ENCODE measurements around the gene TCIRG1. TPM values are rescaled to one million over a fixed set of nuclear protein-coding genes. Genes with fewer than 3 reads are reported as not detected.

Gene TCIRG1
- polyA plus RNA-seq, 2 of the 4 experiments (the other 2 are of a cell fraction): 36.3 to 120 TPM

DNA sequence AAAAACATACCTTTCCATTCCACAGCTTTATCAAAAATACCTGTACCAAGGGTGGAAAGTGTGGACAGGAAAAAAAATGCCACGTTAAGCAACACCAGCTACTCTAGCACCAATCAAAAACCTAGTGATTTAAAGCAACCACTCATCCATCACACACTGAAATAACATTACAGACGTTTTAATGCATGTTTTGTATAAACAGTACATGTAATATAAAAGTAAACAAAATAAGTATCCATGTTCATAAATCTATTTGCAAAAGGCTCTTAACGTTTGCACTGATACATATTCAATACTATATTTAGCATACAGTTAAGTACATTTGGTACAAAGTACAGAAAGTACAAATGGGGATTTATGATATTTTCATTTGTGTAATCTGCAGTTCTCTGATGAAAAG, 43.7 kb downstream of the TCIRG1 start:
- FAIRE-seq (no peak), ATAC-seq (no peak), DNase-seq (ENCODE audit: low read depth in 1 of 2, low spot score in 1 of 2) (no peak)
- Histone ChIP-seq H3K4me2 (no peak overlapping the region), H3K4me1 (no peaks in the 10 kb centered on the region; the same call in 2 of the 3 replicates), H3K4me3 (no peak overlapping the region), H3K27ac (no peak overlapping the region; a peak in 1 of 6 replicates), H3K9me3 (no peaks in the 10 kb centered on the region)
- CTCF ChIA-PET: interaction anchor here (0.7 to 1.7 kb wide), 3 partner anchors 16 to 127 kb away, joined by 3 to 4 read pairs (median 4); no protein-coding TSS in a partner anchor
- POLR2A ChIA-PET: no interaction called here
- WGBS (ENCODE audit: missing lambda C conversion rate): 33% methylated on average over 3 of the region's 3 CpGs
- TF ChIP-seq ZNF302 (CRISPR knock-in tag; IDR thresholded peaks at IDR 0.05) (no peak), ESRRA (IDR thresholded peaks at IDR 0.05; ENCODE audit: borderline replicate concordance, low read length) (no peak), TP53 (CRISPR knock-in tag; IDR thresholded peaks at IDR 0.05) (no peak), HOXA7 (CRISPR knock-in tag; IDR thresholded peaks at IDR 0.05) (no peak), RARB (CRISPR knock-in tag; IDR thresholded peaks at IDR 0.05) (no peak), ZSCAN20 (CRISPR knock-in tag; IDR thresholded peaks at IDR 0.05) (no peak), FOXS1 (CRISPR knock-in tag; IDR thresholded peaks at IDR 0.05) (no peak), RNF2 (IDR thresholded peaks at IDR 0.05; ENCODE audit: borderline replicate concordance, low read depth) (no peak), NPAS2 (CRISPR knock-in tag; IDR thresholded peaks at IDR 0.05; ENCODE audit: borderline replicate concordance) (no peak), CEBPB (IDR thresholded peaks at IDR 0.05) (no peak), JUN (IDR thresholded peaks at IDR 0.05) (no peak), NR3C1 (IDR thresholded peaks at IDR 0.05) (no peak), ZC3H11A (IDR thresholded peaks at IDR 0.05) (no peak), CBX8 (IDR thresholded peaks at IDR 0.05) (no peak)
- TF ChIP-seq, protein P1, sequence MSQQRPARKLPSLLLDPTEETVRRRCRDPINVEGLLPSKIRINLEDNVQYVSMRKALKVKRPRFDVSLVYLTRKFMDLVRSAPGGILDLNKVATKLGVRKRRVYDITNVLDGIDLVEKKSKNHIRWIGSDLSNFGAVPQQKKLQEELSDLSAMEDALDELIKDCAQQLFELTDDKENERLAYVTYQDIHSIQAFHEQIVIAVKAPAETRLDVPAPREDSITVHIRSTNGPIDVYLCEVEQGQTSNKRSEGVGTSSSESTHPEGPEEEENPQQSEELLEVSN (IDR thresholded peaks at IDR 0.05; ENCODE audit: borderline replicate concordance, low read depth): no peak
- TF ChIP-seq, protein P2, sequence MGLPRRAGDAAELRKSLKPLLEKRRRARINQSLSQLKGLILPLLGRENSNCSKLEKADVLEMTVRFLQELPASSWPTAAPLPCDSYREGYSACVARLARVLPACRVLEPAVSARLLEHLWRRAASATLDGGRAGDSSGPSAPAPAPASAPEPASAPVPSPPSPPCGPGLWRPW (IDR thresholded peaks at IDR 0.05): no peak
- TF ChIP-seq, protein P3, sequence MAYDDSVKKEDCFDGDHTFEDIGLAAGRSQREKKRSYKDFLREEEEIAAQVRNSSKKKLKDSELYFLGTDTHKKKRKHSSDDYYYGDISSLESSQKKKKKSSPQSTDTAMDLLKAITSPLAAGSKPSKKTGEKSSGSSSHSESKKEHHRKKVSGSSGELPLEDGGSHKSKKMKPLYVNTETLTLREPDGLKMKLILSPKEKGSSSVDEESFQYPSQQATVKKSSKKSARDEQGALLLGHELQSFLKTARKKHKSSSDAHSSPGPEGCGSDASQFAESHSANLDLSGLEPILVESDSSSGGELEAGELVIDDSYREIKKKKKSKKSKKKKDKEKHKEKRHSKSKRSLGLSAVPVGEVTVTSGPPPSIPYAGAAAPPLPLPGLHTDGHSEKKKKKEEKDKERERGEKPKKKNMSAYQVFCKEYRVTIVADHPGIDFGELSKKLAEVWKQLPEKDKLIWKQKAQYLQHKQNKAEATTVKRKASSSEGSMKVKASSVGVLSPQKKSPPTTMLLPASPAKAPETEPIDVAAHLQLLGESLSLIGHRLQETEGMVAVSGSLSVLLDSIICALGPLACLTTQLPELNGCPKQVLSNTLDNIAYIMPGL (CRISPR knock-in tag; IDR thresholded peaks at IDR 0.05; ENCODE audit: borderline replicate concordance): no peak
- TF ChIP-seq, protein P4, sequence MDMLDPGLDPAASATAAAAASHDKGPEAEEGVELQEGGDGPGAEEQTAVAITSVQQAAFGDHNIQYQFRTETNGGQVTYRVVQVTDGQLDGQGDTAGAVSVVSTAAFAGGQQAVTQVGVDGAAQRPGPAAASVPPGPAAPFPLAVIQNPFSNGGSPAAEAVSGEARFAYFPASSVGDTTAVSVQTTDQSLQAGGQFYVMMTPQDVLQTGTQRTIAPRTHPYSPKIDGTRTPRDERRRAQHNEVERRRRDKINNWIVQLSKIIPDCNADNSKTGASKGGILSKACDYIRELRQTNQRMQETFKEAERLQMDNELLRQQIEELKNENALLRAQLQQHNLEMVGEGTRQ (IDR thresholded peaks at IDR 0.05): no peak

DNA sequence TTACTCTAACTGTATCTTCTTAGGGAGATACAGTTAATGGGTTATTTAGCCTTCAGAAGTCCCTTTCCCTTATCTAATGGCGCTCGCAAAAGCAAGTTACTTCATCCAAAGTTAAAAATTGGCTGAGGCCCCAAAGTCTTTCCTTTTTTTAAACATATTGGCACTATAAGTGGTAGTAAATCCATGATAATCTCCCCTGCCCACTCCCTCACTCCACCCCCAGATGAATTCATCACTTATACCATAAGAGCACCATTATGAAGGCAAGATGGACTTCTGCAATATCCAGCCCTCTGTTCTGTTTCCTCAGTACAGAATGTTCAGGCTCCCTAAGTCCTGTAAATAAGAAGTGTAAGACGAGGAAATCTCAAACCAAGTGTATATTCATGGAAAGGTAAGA, 44.7 kb downstream of the TCIRG1 start:
- ATAC-seq (no peak), DNase-seq (ENCODE audit: low read depth in 1 of 2, low spot score in 1 of 2) (no peak), FAIRE-seq (no peak)
- Histone ChIP-seq H3K4me1 (no peaks in the 10 kb centered on the region; the same call in 2 of the 3 replicates), H3K4me2 (no peak overlapping the region), H3K27ac (no peak overlapping the region; a peak in 1 of 6 replicates), H3K9me3 (no peaks in the 10 kb centered on the region), H3K4me3 (no peak overlapping the region)
- ChIA-PET POLR2A (no interaction called here), CTCF (interaction anchor here (1.3 kb wide), 1 partner anchor 15 kb away, joined by 4 read pairs; no protein-coding TSS in a partner anchor)
- 95% methylated on average over 3 of the region's 3 CpGs for WGBS (ENCODE audit: missing lambda C conversion rate)
- TF ChIP-seq EHMT2 (IDR thresholded peaks at IDR 0.05; ENCODE audit: low read depth): no peak
- TF ChIP-seq POLR2A (IDR thresholded peaks at IDR 0.05; ENCODE audit: low read length): no peak
- no peak for TF ChIP-seq HOXB13 (CRISPR knock-in tag; IDR thresholded peaks at IDR 0.05; ENCODE audit: low read depth)
- TF ChIP-seq, protein P1 (IDR thresholded peaks at IDR 0.05; ENCODE audit: borderline replicate concordance, low read depth): no peak
- TF ChIP-seq TFCP2L1 (CRISPR knock-in tag; IDR thresholded peaks at IDR 0.05): no peak
- no peak for TF ChIP-seq HEYL (CRISPR knock-in tag; IDR thresholded peaks at IDR 0.05)
- TF ChIP-seq RARB (CRISPR knock-in tag; IDR thresholded peaks at IDR 0.05): no peak
- no peak for TF ChIP-seq RNF2 (IDR thresholded peaks at IDR 0.05; ENCODE audit: borderline replicate concordance, low read depth)
- TF ChIP-seq, protein P3 (CRISPR knock-in tag; IDR thresholded peaks at IDR 0.05; ENCODE audit: borderline replicate concordance): no peak
- TF ChIP-seq, protein P5, sequence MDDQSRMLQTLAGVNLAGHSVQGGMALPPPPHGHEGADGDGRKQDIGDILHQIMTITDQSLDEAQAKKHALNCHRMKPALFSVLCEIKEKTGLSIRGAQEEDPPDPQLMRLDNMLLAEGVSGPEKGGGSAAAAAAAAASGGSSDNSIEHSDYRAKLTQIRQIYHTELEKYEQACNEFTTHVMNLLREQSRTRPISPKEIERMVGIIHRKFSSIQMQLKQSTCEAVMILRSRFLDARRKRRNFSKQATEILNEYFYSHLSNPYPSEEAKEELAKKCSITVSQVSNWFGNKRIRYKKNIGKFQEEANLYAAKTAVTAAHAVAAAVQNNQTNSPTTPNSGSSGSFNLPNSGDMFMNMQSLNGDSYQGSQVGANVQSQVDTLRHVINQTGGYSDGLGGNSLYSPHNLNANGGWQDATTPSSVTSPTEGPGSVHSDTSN (IDR thresholded peaks at IDR 0.05): no peak
- no peak for TF ChIP-seq ESRRA (IDR thresholded peaks at IDR 0.05; ENCODE audit: borderline replicate concordance, low read length)
- TF ChIP-seq, protein P6, sequence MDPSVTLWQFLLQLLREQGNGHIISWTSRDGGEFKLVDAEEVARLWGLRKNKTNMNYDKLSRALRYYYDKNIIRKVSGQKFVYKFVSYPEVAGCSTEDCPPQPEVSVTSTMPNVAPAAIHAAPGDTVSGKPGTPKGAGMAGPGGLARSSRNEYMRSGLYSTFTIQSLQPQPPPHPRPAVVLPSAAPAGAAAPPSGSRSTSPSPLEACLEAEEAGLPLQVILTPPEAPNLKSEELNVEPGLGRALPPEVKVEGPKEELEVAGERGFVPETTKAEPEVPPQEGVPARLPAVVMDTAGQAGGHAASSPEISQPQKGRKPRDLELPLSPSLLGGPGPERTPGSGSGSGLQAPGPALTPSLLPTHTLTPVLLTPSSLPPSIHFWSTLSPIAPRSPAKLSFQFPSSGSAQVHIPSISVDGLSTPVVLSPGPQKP (IDR thresholded peaks at IDR 0.05; ENCODE audit: low read depth, low read length): no peak
- no peak for TF ChIP-seq FOXS1 (CRISPR knock-in tag; IDR thresholded peaks at IDR 0.05)
- TF ChIP-seq EP300 (IDR thresholded peaks at IDR 0.05): no peak
- TF ChIP-seq JUNB (IDR thresholded peaks at IDR 0.05): no peak
- no peak for TF ChIP-seq ZC3H11A (IDR thresholded peaks at IDR 0.05)
- no peak for TF ChIP-seq MAFK (IDR thresholded peaks at IDR 0.05; ENCODE audit: partially characterized antibody)
- TF ChIP-seq POLR2AphosphoS2 (conservative IDR thresholded peaks at IDR 0.05; ENCODE audit: low read length): no peak

Measured in A549 (cell line).